Posterior vena cava (tissue), 2 donors: ENCODE data around the gene B3GAT3. TPM values are rescaled to one million over a fixed set of nuclear protein-coding genes. Genes with fewer than 3 reads are reported as not detected.
A peak's percentile ranks its signal among the peaks of the same experiment; 100 is the strongest.

Experiments
- DNase-seq: peaks from one replicate; pipeline ENCODE4 v3.0.0-alpha.2; 2020; ENCODE audit warnings: low spot score
- intact Hi-C, 2 donors: fragments of 100-400 bp; cut with DNase I; formaldehyde crosslinking; loops; one replicate each; pipeline versions ENCODE4 v1.14.1 to v1.14.2; 2022 to 2023
- total RNA-seq, 2 donors: library from RNA; stranded (reverse); fragmentation: NEBNext Ultra II Directional; extraction: Animal tissue kit (Norgen Biotek cat#: 25700); gene quantifications; one replicate each; pipeline ENCODE4 v1.2.1, GENCODE V29; 2021
- donor health status: DM: yes; HTN: yes; CAD: no.
- donor health status: DM: yes; HTN: yes; CAD: no.

B3GAT3 gene
- total RNA-seq, 2 donors from 2014 or later: 23.7 to 26.6 TPM

- no peak for DNase-seq
- intact Hi-C loops: no loop called here
Observed at GRCh38 chr11:62607714-62608113, 14.1 kb downstream of the B3GAT3 start.

- intact Hi-C loops: no loop called here
- no peak for DNase-seq
Observed at GRCh38 chr11:62605902-62606301, 15.9 kb downstream of the B3GAT3 start.

- peak; percentile 80 for DNase-seq
- intact Hi-C loops: no loop called here
Observed at GRCh38 chr11:62605467-62605866, 16.3 kb downstream of the B3GAT3 start.

GRCh38 chr11:62604460-62605120 is 17.2 kb downstream of the B3GAT3 start:
- intact Hi-C loops: no loop called here
- DNase-seq: no peak

GRCh38 chr11:62603776-62604299 is 17.9 kb downstream of the B3GAT3 start:
- DNase-seq: no peak

GRCh38 chr11:62603072-62603408 is 18.7 kb downstream of the B3GAT3 start:
- peak; percentile 78 for DNase-seq
- intact Hi-C loops: no loop called here

More at GRCh38 chr11:62603776-62604299, 17.9 kb downstream of the B3GAT3 start:
- intact Hi-C loops: no loop called here

GRCh38 chr11:62602141-62603071 is 19.4 kb downstream of the B3GAT3 start:
- DNase-seq: peak; percentile 91
- intact Hi-C loops: no loop called here

GRCh38 chr11:62601372-62602140 is 20.2 kb downstream of the B3GAT3 start, which contains the start of gene MTA2:
Gene MTA2, minus strand, starts transcription at chr11:62601865. Its CDS starts 415 bp downstream, at chr11:62601450.
- intact Hi-C loops: no loop called here
- DNase-seq: peak; percentile 99

GRCh38 chr11:62601122-62601371 is 20.7 kb downstream of the B3GAT3 start:
- intact Hi-C loops: no loop called here
- DNase-seq: peak; percentile 90

GRCh38 chr11:62600367-62601121 is 21.2 kb downstream of the B3GAT3 start:
- DNase-seq: no peak
- intact Hi-C loops: no loop called here

GRCh38 chr11:62599901-62600300 is 21.9 kb downstream of the B3GAT3 start:
- no peak for DNase-seq
- intact Hi-C loops: no loop called here

- intact Hi-C loops: no loop called here
- peak; percentile 98 for DNase-seq
Observed at GRCh38 chr11:62599069-62599696, 22.6 kb downstream of the B3GAT3 start.

- intact Hi-C loops: no loop called here
- DNase-seq: no peak
Observed at GRCh38 chr11:62595124-62595523, 26.7 kb downstream of the B3GAT3 start.

GRCh38 chr11:62593434-62594044 is 28.2 kb downstream of the B3GAT3 start:
- intact Hi-C loops: no loop called here
- peak; percentile 92 for DNase-seq

- intact Hi-C loops: no loop called here
- no peak for DNase-seq
Observed at GRCh38 chr11:62592989-62593421, 28.8 kb downstream of the B3GAT3 start.

- DNase-seq: no peak
- intact Hi-C loops: no loop called here
Observed at GRCh38 chr11:62592146-62592815, 29.5 kb downstream of the B3GAT3 start.

- intact Hi-C loops: loop anchor here in 1 of 2 donors (2.0 kb wide), 1 partner anchor 17 kb away; no protein-coding TSS in a partner anchor
- peak; percentile 98 for DNase-seq
Observed at GRCh38 chr11:62591448-62592145, 30.2 kb downstream of the B3GAT3 start, which contains the start of gene TUT1. Gene TUT1, minus strand, starts transcription at chr11:62591523. Its CDS starts 38 bp downstream, at chr11:62591485.
